Stimulated activated CD8-positive, alpha-beta memory T cell treated with anti-CD3 and anti-CD28 coated beads, Interleukin-12 subunit alpha, Interleukin-12 subunit beta, amount 100 ng/mL, for 24 hours (primary cell): ENCODE measurements around the gene B3GAT3.
"Not testable (repeated sequence)": the region's sequence is repeated elsewhere in the genome, so short reads cannot be mapped to it uniquely, and the experiment has no call there.

ENCODE experiments used
- DNase-seq: peaks from one replicate; pipeline ENCODE4 v3.0.0-alpha.2; 2020; ENCODE audit errors: extremely low read depth

Gene B3GAT3

DNA sequence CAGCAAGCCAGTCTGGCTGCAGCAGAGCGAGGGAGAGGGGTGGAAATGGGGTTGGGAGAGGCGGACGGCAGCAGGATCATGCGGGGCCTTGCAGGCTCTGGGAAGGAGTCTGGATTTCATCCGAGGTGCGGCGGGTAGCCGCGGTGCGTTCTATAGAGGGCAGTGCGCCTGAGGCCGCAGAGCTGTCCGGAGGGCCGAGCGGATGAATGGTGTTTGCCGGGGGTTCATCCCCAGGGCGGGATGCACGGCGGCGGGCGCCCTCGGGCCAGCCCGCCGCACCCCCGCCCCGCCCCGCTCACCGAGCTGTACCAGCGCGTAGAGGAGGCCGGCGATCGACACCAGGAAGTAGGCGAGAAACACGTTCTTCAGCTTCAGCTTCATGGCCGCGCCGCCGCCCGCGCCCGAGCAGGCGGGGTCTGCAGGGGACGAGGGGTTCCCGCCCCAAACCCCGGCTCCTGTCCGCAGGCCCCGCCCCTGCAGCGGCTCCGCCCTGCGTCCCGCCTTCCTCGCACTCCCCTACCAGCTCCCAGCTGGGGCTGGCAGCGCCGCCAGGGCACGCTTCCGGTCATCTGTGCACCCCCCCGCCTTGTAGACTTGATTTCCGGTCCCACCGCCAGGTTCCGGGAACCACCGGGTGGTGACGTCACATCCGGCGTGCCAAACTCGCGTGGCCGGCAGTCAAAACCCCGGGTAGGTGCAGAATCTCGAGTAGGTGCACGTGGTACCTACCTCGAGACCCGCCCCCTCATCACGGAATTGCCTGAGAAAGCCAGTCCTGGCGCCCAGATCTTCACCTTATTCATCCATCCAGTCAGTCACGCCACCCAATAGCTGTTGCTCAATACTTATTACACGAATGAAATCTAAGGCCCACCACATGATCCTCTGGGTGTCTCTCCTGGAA lies at the start of gene B3GAT3:
Gene B3GAT3, minus strand, starts transcription at position 420 of the 904 bp plus-strand sequence. Its CDS starts 39 bp downstream, at position 381.
- peak; percentile 88 for DNase-seq

GRCh38 chr11:62671236-62671607 lies 49.4 kb upstream of the B3GAT3 start:
- DNase-seq, result no peak

DNA sequence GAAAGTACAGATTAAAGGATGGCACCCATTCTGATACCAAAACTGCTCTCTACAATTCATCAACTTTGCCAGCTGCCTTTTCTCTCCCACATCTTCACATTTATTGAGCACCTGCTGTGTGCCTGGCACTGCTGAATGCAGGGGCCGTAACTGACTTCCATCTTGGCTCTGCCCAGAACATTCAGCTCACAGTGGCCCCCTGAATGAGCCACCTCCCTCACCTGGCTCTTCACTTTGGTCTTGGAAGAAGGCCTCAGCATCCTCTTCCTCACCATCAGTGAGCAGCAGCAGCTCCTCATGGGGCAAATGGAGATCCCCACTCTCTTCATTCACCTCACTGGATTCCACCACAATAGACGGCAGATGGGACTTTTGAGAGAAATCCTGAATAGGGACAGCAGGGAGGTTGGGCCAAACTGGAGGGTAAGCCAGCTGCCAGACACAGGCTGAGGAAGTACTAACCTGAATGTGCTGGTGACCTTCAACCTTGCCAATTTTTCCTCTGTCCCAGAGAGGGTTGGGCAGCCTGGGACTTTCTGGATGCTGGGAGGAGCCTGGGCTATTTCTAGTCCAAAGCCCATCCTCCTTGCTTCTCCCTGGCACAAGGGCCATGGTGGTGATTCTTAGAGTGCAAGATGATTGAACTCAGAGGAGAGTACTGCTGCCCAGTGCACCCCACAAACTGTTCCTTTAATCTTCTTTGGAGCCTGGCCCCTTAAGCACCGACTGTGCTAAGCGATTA lies 47.8 kb upstream of the B3GAT3 start:
- no peak for DNase-seq

DNA sequence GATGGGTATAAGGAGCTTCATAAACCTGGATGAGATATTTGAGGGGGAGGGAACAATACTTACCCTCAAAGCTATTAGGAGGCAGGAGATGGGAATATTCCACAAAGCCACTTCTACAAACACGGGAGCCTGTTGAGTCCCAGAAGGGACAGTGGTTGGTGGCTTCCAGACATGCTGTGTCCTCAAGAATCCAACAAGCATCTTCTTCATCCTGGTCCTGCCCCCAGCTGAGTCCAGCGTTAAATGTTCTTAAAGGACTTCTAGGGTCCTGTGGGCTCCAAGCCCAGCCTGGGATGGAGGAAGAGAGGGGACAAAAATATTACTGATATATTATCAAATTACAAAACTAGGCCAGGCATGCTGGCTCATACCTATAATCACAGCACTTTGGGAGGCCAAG lies 45.7 kb upstream of the B3GAT3 start:
- no peak for DNase-seq

GRCh38 chr11:62666259-62666926 lies 44.6 kb upstream of the B3GAT3 start:
- DNase-seq, result no peak

- no peak for DNase-seq
These were observed 43.9 kb upstream of the B3GAT3 start for GRCh38 chr11:62665599-62666258.

DNA sequence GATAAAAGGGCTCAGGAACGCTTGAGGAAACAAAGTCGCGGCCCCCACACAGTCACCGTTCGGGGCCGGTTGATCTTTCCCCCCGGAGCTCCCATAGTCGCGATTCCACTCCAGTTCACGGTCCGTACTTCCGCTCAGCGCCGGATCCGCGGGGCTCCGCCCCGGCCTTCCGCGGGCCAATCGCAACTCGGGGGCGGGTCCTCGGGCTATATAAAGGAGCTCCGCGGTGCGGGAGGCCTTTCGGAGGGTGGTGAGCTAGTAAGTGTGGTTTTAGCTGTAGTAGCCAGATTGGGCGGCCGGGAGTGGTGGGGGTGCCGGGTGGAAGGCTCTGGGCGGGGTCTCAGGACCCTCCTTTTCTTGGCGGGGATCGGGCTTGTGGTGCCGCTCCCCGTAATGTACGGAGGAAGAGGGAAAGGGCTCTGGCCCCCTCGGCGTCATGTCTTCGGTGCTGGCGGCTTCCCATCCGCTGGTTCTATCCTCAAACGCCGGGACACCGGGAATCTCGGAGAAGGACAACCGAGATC lies 43.4 kb upstream of the B3GAT3 start, which contains the start of the genes C11orf98 and CSKMT:
Gene C11orf98, minus strand, starts transcription at position 136 of the 524 bp plus-strand sequence. Its CDS starts 41 bp downstream, at position 95.
Gene CSKMT, plus strand, starts transcription at position 238 of the 524 bp plus-strand sequence. CDS start 568 bp downstream, outside the sequence.
- peak; percentile 88 for DNase-seq

DNA sequence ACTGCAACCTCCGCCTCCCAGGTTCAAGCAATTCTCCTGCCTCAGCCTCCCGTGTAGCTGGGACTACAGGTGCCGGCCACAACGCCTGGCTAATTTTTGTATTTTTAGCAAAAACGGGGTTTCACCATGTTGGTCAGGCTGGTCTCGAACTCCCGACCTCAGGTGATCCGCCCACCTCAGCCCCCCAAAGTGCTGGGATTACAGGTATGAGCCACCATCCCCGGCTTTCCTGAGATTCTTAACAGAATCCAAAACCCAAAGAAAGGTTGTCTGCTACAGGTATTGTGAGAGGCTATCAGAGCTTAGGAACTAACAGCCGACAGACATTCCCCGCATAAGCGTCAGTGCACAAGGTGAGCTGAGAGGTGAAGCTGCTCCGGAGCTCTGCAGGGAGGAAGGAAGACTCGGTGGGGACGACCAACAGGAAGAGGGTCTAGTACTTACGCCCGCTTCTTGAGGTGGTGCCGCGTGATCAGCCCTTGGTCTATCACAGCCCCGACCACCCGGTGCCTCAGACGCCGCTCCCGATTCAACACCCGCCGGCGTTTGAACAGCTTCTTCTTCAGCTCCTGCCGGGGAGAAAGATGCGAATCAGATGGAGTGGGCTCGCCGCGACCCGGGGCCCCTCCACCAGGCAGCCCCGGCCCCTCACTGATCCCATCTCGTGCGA lies 42.8 kb upstream of the B3GAT3 start:
- no peak for DNase-seq

GRCh38 chr11:62656796-62657429 lies 35.1 kb upstream of the B3GAT3 start:
- no peak for DNase-seq

DNA sequence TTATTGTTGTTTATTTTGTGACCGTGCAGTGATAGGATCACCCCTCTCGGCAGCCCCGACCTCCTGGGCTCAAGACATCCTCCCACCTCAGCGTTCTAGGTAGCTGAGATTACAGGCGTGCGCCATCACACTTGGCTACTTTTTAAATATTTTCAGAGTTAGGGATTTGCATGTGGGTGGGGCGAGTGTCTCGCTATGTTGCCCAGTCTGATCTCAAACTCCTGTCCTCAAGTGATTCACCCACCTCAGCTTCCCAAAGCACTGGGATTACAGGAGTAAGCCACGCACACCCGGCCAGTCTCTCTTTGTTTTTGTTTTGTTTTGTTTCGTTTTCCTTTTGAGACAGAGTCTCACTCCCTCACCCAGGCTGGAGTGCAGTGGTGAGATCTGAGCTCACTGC lies 32.5 kb upstream of the B3GAT3 start:
- DNase-seq, result no peak

GRCh38 chr11:62652161-62653006 lies 30.6 kb upstream of the B3GAT3 start:
- DNase-seq, result no peak

DNA sequence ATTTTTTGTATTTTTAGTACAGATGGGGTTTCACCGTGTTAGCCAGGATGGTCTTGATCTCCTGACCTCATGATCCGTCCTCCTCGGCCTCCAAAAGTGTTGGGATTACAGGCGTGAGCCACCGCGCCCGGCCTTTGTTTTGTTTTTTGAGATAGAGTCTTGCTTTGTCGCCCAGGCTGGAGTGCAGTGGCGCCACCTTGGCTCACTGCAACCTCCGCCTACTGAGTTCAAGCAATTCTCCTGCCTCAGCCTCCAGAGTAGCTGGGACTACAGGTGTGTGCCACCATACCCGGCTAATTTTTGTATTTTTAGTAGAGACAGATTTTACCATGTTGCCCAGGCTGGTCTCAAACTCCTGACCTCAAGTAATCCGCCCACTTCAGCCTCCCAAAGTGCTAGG lies 28.5 kb upstream of the B3GAT3 start:
- not testable (repeated sequence) for DNase-seq

DNA sequence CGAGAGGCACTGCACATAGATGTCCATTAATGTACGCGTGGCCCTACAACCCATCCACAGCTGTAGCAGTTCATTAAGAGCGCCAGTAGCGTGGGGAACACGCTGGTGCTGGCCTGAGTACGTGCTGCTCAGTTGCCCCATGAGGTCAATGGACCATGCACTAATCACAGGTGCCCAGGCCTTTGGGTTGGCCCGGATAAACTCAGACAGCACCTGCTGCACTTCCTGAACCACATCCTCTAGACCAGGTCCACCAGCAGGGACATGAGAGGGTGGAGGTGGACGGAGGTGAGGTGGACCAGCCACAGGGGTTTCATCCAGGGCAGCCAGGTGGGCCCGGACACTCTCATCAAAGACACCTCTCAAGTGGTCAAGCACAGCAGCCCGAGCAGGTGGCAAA lies 27.7 kb upstream of the B3GAT3 start:
- DNase-seq, result no peak

- DNase-seq, result no peak
These were observed 27.2 kb upstream of the B3GAT3 start for GRCh38 chr11:62648967-62649364.

DNA sequence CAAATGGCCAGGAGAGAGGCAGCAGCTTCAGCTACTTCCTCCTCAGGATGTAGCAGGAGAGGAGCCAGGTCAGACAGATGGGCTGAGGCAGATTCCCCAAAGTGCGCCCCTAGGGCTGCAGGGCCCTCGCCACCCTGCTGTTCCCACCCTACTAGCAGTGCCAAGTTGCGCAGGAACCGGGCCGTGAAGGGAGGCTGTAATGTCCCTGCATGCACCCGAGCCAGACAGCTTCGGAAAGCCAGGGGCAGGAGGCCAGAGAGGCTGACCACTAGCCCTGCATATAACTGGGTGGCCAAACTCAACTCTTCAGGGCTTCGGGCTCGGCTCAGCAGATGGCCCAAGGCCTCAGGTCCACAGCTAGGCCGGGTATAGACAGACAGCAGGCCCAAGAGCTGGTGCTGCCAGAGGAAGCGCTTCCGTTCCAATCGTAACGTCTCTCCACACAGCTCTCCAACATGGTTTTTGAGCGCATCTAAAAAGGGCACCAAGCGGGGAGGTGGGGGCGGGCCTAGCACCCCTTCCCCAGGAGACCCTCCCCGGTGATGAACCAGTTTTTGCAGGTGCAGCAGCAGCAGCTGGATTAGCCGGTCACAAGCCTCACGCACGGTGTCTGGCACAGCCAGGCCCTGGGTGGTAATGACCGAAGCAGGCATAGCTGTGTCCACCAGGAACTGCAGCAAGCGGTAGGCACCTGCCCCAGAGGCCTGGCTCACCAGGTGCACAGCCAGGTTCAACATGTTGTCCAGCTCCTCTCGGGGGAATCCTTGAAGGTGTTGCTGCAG lies 26.6 kb upstream of the B3GAT3 start:
- no peak for DNase-seq

- DNase-seq, result no peak
These were observed 25.8 kb upstream of the B3GAT3 start for GRCh38 chr11:62647609-62648005.

DNA sequence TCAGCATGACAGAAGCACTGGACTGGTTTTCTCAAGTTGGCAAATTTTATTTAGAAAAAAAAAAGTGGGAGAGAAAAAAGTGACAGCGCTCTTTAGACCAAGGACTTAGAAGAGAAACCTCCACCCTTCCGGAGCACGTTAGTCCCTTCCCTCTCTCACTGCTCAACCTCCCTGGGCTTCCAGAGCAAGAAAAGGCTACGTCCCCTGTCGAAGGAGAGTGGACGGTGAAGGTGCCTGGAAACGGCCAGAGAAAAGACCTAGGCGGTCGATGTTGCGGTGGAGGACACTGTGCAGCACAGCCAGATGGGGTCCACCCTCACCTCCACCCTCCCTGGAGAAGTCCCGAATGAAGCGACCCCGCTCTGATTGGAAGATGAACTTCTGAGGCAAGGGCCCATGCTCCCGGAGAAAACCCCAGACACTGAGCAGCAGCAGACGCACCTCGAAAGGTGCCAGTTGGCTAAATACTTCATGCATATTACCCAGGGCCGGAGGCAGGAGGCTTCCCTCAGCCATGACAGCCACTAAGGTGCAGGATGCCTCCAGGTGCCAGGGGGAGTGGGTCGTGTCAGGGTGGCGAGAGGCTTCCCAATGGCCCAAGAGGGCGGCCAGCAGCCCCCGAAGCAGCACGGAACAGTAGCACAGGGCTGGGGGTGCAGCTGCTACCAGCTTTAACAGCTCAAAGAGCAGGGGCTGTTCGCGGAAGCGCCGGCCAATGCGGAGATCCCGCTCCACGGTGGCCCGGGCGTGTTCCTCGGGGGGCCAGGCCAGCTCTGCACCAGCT lies 25.2 kb upstream of the B3GAT3 start:
- no peak for DNase-seq
